HL-60 (cell line): ENCODE results near the gene NYNRIN.

Experiments
- CTCF ChIP-seq: IDR thresholded peaks from one replicate; pipeline ENCODE4 v1.5.1; 2011; ENCODE audit warnings: low read length, control low read depth, inconsistent platforms; ENCODE audit not compliant: insufficient read depth
- GABPA ChIP-seq: IDR thresholded peaks from 2 replicates; pipeline ENCODE4 v1.6.1; 2012; ENCODE audit warnings: low read depth
- POLR2AphosphoS5 ChIP-seq: IDR thresholded peaks from 2 replicates; pipeline ENCODE4 v1.6.1; 2012; ENCODE audit warnings: low read depth
- REST ChIP-seq: IDR thresholded peaks from 2 replicates; pipeline ENCODE4 v1.6.1; 2012; ENCODE audit warnings: low read depth; ENCODE audit not compliant: insufficient replicate concordance
- SPI1 ChIP-seq: IDR thresholded peaks from 2 replicates; pipeline ENCODE4 v1.6.1; 2012; ENCODE audit warnings: low read depth, mild to moderate bottlenecking, borderline replicate concordance

- TF ChIP-seq CTCF, result no peak
- no peak for TF ChIP-seq POLR2AphosphoS5
- no peak for TF ChIP-seq SPI1
- no peak for TF ChIP-seq REST
- TF ChIP-seq GABPA, result no peak
Observed at GRCh38 chr14:24378981-24379906, 19.6 kb upstream of the NYNRIN start.
